Measurements from ENCODE around the gene DLGAP4. TPM values are rescaled to one million over a fixed set of nuclear protein-coding genes. Genes with fewer than 3 reads are reported as not detected.
"Not testable (repeated sequence)": the region's sequence is repeated elsewhere in the genome, so short reads cannot be mapped to it uniquely, and the experiment has no call there.

DLGAP4 gene
- total RNA-seq, 2 donors from 2014 or later = 23.1 to 60.0 TPM

GRCh38 chr20:36469973-36470372 lies 163.8 kb downstream of the DLGAP4 start:
- WGBS, 2 donors = 9 to 28% methylated on average over 2 of the region's 2 CpGs
- Histone ChIP-seq H3K4me1 (peaks cover 100% of the 10 kb centered on the region), H3K4me3 (no peak overlapping the region), H3K36me3 (replicated peaks in 1 of 2; ENCODE audit: insufficient read depth in 1 of 2, low read depth in 2 of 2) (no peaks in the 10 kb centered on the region), H3K27ac (peak overlapping the region; percentile 47 to 94 (median 94)), H3K9me3 (no peaks in the 10 kb centered on the region), H3K27me3 (no peaks in the 10 kb centered on the region)
- intact Hi-C loops (cut with DNase I) = no loop called here
- peak; percentile 2 for ATAC-seq
- DNase-seq = no peak
- TF ChIP-seq CTCF (IDR thresholded peaks at IDR 0.05) = no peak
- no peak for TF ChIP-seq POLR2A (IDR thresholded peaks at IDR 0.05)

- DNase-seq (no peak), ATAC-seq (no peak)
- H3K9me3 ChIP-seq = no peaks in the 10 kb centered on the region
- peak overlapping the region; percentile 66 to 94 (median 94) for H3K27ac ChIP-seq
- peaks cover 83% of the 10 kb centered on the region for H3K4me1 ChIP-seq
- WGBS, 2 donors = 63 to 77% methylated on average over 9 of the region's 9 CpGs
- H3K36me3 ChIP-seq (replicated peaks in 1 of 2; ENCODE audit: insufficient read depth in 1 of 2, low read depth in 2 of 2) = no peaks in the 10 kb centered on the region
- no peak for TF ChIP-seq POLR2A (IDR thresholded peaks at IDR 0.05)
- TF ChIP-seq CTCF (IDR thresholded peaks at IDR 0.05) = no peak
- no peaks in the 10 kb centered on the region for H3K27me3 ChIP-seq
- no peak overlapping the region for H3K4me3 ChIP-seq
- intact Hi-C loops (cut with DNase I) = no loop called here
Observed at GRCh38 chr20:36471885-36472636, 165.9 kb downstream of the DLGAP4 start.

GRCh38 chr20:36472637-36473090 lies 166.5 kb downstream of the DLGAP4 start:
- ATAC-seq = peak; percentile 19
- H3K4me1 ChIP-seq = peaks cover 77% of the 10 kb centered on the region
- H3K9me3 ChIP-seq = no peaks in the 10 kb centered on the region

DNA sequence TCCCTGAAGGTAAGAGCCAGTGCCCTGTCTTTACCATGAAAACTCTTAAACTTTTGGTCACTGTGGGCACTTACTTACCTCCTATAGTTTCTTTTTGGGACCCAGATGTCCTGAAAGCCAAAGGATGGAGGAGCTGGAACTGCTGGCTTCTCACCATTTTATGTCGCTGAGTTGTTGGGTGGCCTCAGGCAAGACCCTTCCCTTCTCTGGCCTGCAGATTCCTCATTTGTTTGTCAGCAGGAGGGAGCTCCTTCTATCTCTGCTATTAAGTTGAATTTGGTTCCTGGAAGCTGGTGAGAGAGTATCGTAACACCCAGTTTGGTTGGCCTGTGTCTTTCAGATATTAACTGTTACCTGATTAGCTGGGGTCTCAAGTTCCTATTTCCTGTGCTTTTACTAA lies 167.0 kb downstream of the DLGAP4 start:
- WGBS, 2 donors = 44 to 53% methylated on average over 2 of the region's 2 CpGs
- ATAC-seq = no peak
- no peak for DNase-seq
- Histone ChIP-seq H3K36me3 (replicated peaks in 1 of 2; ENCODE audit: insufficient read depth in 1 of 2, low read depth in 2 of 2) (no peaks in the 10 kb centered on the region), H3K4me1 (peaks cover 72% of the 10 kb centered on the region), H3K9me3 (no peaks in the 10 kb centered on the region), H3K4me3 (no peak overlapping the region), H3K27me3 (no peaks in the 10 kb centered on the region), H3K27ac (peak overlapping the region in 3 of 4 donors; percentile 93 to 94 (median 94))
- TF ChIP-seq CTCF (IDR thresholded peaks at IDR 0.05) (no peak), POLR2A (IDR thresholded peaks at IDR 0.05) (no peak)
- intact Hi-C loops (cut with DNase I) = no loop called here

More at GRCh38 chr20:36472637-36473090, 166.5 kb downstream of the DLGAP4 start:
- 4 to 8% methylated on average over 2 to 6 of the region's 6 CpGs for WGBS, 2 donors
- no peak for TF ChIP-seq POLR2A (IDR thresholded peaks at IDR 0.05)
- H3K4me3 ChIP-seq = no peak overlapping the region
- peak; percentile 56 to 72 (median 68) for DNase-seq
- no peaks in the 10 kb centered on the region for H3K27me3 ChIP-seq
- H3K36me3 ChIP-seq (replicated peaks in 1 of 2; ENCODE audit: insufficient read depth in 1 of 2, low read depth in 2 of 2) = no peaks in the 10 kb centered on the region
- H3K27ac ChIP-seq = peak overlapping the region; percentile 66 to 94 (median 94)
- intact Hi-C loops (cut with DNase I) = no loop called here

GRCh38 chr20:36474563-36474962 lies 168.4 kb downstream of the DLGAP4 start:
- intact Hi-C loops (cut with DNase I) = no loop called here
- Histone ChIP-seq H3K4me3 (no peak overlapping the region), H3K9me3 (no peaks in the 10 kb centered on the region), H3K4me1 (peaks cover 58% of the 10 kb centered on the region), H3K27me3 (no peaks in the 10 kb centered on the region), H3K27ac (peak overlapping the region; percentile 30 to 94 (median 94)), H3K36me3 (replicated peaks in 1 of 2; ENCODE audit: insufficient read depth in 1 of 2, low read depth in 2 of 2) (no peaks in the 10 kb centered on the region)
- 0 to 23% methylated on average over 1 of the region's 1 CpG for WGBS, 2 donors
- peak; percentile 45 for ATAC-seq
- TF ChIP-seq POLR2A (IDR thresholded peaks at IDR 0.05) (no peak), CTCF (IDR thresholded peaks at IDR 0.05) (no peak)
- peak; percentile 32 to 65 (median 46) for DNase-seq

DNA sequence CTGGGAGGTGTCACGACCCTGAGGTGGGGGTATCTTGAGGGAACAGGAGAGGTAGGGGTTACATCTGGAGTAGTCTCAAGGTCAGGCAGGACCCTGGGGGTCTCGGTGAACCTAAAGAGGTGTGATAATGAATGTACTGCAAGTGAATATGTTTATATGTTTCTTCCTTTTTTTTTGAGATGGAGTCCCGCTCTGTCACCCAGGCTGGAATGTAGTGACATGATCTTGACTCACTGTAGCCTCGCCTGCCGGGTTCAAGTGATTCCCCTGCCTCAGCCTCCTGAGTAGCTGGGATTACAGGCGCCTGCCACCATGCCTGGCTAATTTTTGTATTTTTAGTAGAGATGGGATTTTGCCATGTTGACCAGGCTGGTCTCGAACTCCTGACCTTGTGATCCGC lies 168.9 kb downstream of the DLGAP4 start:
- DNase-seq; H3K9me3 ChIP-seq; H3K36me3 ChIP-seq (replicated peaks in 1 of 2; ENCODE audit: insufficient read depth in 1 of 2, low read depth in 2 of 2); intact Hi-C loops (cut with DNase I); H3K4me3 ChIP-seq; H3K27me3 ChIP-seq; ATAC-seq: not testable (repeated sequence)
- Histone ChIP-seq H3K27ac (peak overlapping the region; percentile 30 to 94 (median 94)), H3K4me1 (peaks cover 56% of the 10 kb centered on the region)
- WGBS, 2 donors = 83 to 84% methylated on average over 8 of the region's 8 CpGs

Data from body of pancreas (tissue), 4 donors.